SK-N-SH (cell line): Measurements from ENCODE around the gene LENG8. TPM values are rescaled to one million over a fixed set of nuclear protein-coding genes. Genes with fewer than 3 reads are reported as not detected.

Source experiments
- CTCF ChIA-PET: fragments of 300-600, 350-600 bp; formaldehyde crosslinking; extraction: SDS; loops from one replicate; lab custom pipeline; 2021; lab: Yijun Ruan, JAX
- POLR2A ChIA-PET: fragments of 350-600 bp; sonication (Branson Sonifier 250); formaldehyde crosslinking; extraction: SDS; loops from one replicate; lab custom pipeline; 2020; ENCODE audit warnings: antibody characterized with exemption, inconsistent platforms; lab: Yijun Ruan, JAX
- DNase-seq: peaks from one replicate; pipeline ENCODE4 v3.0.0; 2012
- H2AFZ ChIP-seq: fragments of 200-600 bp; sonication (generic); 2 replicates; pipeline ENCODE4 v1.8.1; 2016; ENCODE audit warnings: antibody characterized with exemption, mild to moderate bottlenecking, low read depth
- H3F3A ChIP-seq: fragments of 200-600 bp; sonication (generic); replicated peaks from 2 replicates; pipeline ENCODE3; 2016; ENCODE audit warnings: antibody characterized with exemption, mild to moderate bottlenecking; ENCODE audit not compliant: insufficient read depth
- H3K27ac ChIP-seq, 2 experiments: fragments of 200-500 bp in 1 of 2; fragments of 200-600 bp in 1 of 2; sonication (Bioruptor generic) in 1 of 2; sonication (generic), shearing (Covaris generic) in 1 of 2; 2 replicates each; pipeline versions ENCODE4 v1.5.1 to v1.6.1; 2014 to 2016; ENCODE audit warnings: low read depth in 2 of 2, inconsistent platforms in 1 of 2, low read length in 1 of 2, mild to moderate bottlenecking in 1 of 2, mixed read lengths in 1 of 2
- H3K27me3 ChIP-seq: fragments of 200-600 bp; sonication (generic), shearing (Covaris generic); 2 replicates; pipeline ENCODE4 v1.6.1; 2016; ENCODE audit warnings: mixed run types; ENCODE audit not compliant: insufficient read depth
- H3K36me3 ChIP-seq, 2 experiments: fragments of 200-500 bp in 1 of 2; fragments of 200-600 bp in 1 of 2; sonication (Bioruptor generic) in 1 of 2; sonication (generic) in 1 of 2; replicated peaks in 1 of 2; 2 replicates each; pipeline versions ENCODE3 to v1.5.1; 2014 to 2016; ENCODE audit warnings: low read length in 1 of 2, mild to moderate bottlenecking in 1 of 2; ENCODE audit not compliant: insufficient read depth in 2 of 2, control insufficient read depth in 1 of 2
- H3K4me1 ChIP-seq, 2 experiments: fragments of 200-500 bp in 1 of 2; fragments of 200-600 bp in 1 of 2; sonication (Bioruptor generic) in 1 of 2; sonication (generic), shearing (Covaris generic) in 1 of 2; 2 replicates each; pipeline versions ENCODE4 v1.5.1 to v1.6.1; 2014 to 2016; ENCODE audit warnings: low read depth in 1 of 2, low read length in 1 of 2, mixed run types in 1 of 2; ENCODE audit not compliant: insufficient read depth in 2 of 2, control insufficient read depth in 1 of 2
- H3K4me2 ChIP-seq: fragments of 200-600 bp; sonication (generic), shearing (Covaris generic); 2 replicates; pipeline ENCODE4 v1.6.1; 2017; ENCODE audit warnings: mixed run types
- H3K4me3 ChIP-seq, 2 experiments: fragments of 200-500 bp in 1 of 2; fragments of 200-600 bp in 1 of 2; sonication (Bioruptor generic) in 1 of 2; sonication (generic), shearing (Covaris generic) in 1 of 2; 2 replicates each; pipeline versions ENCODE4 v1.5.1 to v1.8.1; 2014 to 2016; ENCODE audit warnings: low read depth in 2 of 2, inconsistent platforms in 1 of 2, low read length in 1 of 2, mild to moderate bottlenecking in 1 of 2, mixed read lengths in 1 of 2, moderate library complexity in 1 of 2
- H3K79me2 ChIP-seq: fragments of 200-600 bp; sonication (generic); 2 replicates; pipeline ENCODE4 v1.8.1; 2017; ENCODE audit warnings: mild to moderate bottlenecking; ENCODE audit not compliant: insufficient read depth
- H3K9ac ChIP-seq: fragments of 200-600 bp; sonication (generic); 2 replicates; pipeline ENCODE4 v1.6.1; 2017; ENCODE audit warnings: mixed run types
- H3K9me2 ChIP-seq: fragments of 200-600 bp; sonication (generic); 2 replicates; pipeline ENCODE4 v1.6.1; 2017; ENCODE audit warnings: mixed run types
- H3K9me3 ChIP-seq: fragments of 200-600 bp; sonication (generic); 2 replicates; pipeline ENCODE4 v1.6.1; 2017; ENCODE audit warnings: mixed run types, mild to moderate bottlenecking, moderate library complexity
- H4K20me1 ChIP-seq: fragments of 200-600 bp; sonication (generic); 2 replicates; pipeline ENCODE4 v1.6.1; 2017; ENCODE audit warnings: mild to moderate bottlenecking, mixed run types; ENCODE audit not compliant: insufficient read depth
- EP300 ChIP-seq, 2 experiments: IDR thresholded peaks; 2 replicates each; pipeline versions ENCODE4 v1.4.0 to v1.6.1; 2012; ENCODE audit warnings: borderline replicate concordance in 1 of 2, low read depth in 1 of 2, low read length in 1 of 2
- FOSL2 ChIP-seq: IDR thresholded peaks from 2 replicates; pipeline ENCODE4 v1.4.0; 2012; ENCODE audit warnings: low read depth, mild to moderate bottlenecking, moderate library complexity, borderline replicate concordance
- GATA2 ChIP-seq: sonication (generic); formaldehyde crosslinking; IDR thresholded peaks from 2 replicates; pipeline ENCODE4 v1.5.0; 2020; ENCODE audit warnings: mild to moderate bottlenecking, missing genetic modification reagents
- JUND ChIP-seq: IDR thresholded peaks from 2 replicates; pipeline ENCODE4 v1.4.0; 2012
- MXI1 ChIP-seq: IDR thresholded peaks from 2 replicates; pipeline ENCODE4 v1.6.1; 2012; ENCODE audit warnings: mild to moderate bottlenecking, low read depth, low read length, improper control_type of control experiment
- NFIC ChIP-seq: IDR thresholded peaks from 2 replicates; pipeline ENCODE4 v1.4.0; 2012; ENCODE audit warnings: borderline replicate concordance
- NRF1 ChIP-seq: IDR thresholded peaks from 2 replicates; pipeline ENCODE4 v1.6.1; 2012; ENCODE audit warnings: low read depth, mild to moderate bottlenecking, low read length
- POLR2AphosphoS5 ChIP-seq: IDR thresholded peaks from 2 replicates; pipeline ENCODE4 v1.6.1; 2012; ENCODE audit warnings: low read depth, low read length
- TAF1 ChIP-seq: IDR thresholded peaks from 2 replicates; pipeline ENCODE4 v1.6.1; 2012; ENCODE audit warnings: low read depth, mild to moderate bottlenecking, low read length, moderate library complexity, borderline replicate concordance
- TCF12 ChIP-seq: IDR thresholded peaks from 2 replicates; pipeline ENCODE4 v1.4.0; 2012
- WGBS: methylation state at CpG from one replicate; pipeline ENCODE4 v1.1.6; 2017; ENCODE audit warnings: low lambda C conversion rate; 5-methylcytosine and 5-hydroxymethylcytosine counted together
- polyA plus RNA-seq, 3 experiments: library from polyadenylated mRNA; depleted of rRNA; stranded (reverse); fragments of >200 nt; gene quantifications; 2 replicates each; pipeline ENCODE4 v1.2.3, GENCODE V29; 2012
- TF ChIP-seq, protein P1 (sequence below): IDR thresholded peaks from 2 replicates; pipeline ENCODE4 v1.4.0; 2012; ENCODE audit warnings: low read depth
- TF ChIP-seq, protein P2 (sequence below): IDR thresholded peaks from 2 replicates; pipeline ENCODE4 v1.6.1; 2012; ENCODE audit warnings: mild to moderate bottlenecking, low read depth, low read length, moderate library complexity
- TF ChIP-seq, protein P3 (sequence below): IDR thresholded peaks from 2 replicates; pipeline ENCODE4; 2012

LENG8 gene
- polyA plus RNA-seq, 1 of the 3 experiments (the other 2 are of a cell fraction): 84.0 TPM

DNA sequence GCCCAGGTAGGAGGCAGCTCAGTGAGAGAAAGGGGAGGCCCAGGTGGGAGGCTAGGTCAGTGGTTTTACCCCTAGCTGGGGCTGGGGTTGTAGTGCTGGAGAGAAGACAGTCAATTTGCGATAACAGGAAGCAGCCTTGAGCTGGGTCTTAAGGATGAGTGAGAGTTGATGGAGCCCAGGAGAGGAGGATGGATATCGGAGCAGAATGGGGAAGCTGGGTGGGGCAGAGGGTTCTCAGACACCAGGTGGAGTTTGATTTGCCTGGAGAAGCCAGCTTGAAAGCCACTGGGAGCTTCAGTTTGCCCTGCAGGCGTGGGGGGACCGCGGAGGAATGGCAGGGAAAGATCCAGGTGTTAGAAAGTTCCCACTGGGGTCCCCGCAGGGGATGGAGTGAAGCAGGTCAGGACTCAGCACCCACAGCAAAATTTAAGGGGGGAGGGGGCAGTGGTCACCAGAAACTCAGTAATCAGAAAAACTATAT is 24.9 kb downstream of the LENG8 start:
- H3F3A ChIP-seq: peaks cover 17% of the 10 kb centered on the region
- TF ChIP-seq JUND: no peak
- TF ChIP-seq MXI1: no peak
- no peak overlapping the region for H3K4me3 ChIP-seq
- H3K27me3 ChIP-seq: peaks cover 33% of the 10 kb centered on the region
- WGBS: 11% methylated on average over 6 of the region's 6 CpGs
- H3K79me2 ChIP-seq: no peaks in the 10 kb centered on the region
- no peak overlapping the region for H2AFZ ChIP-seq
- H3K9ac ChIP-seq: no peak overlapping the region
- H3K4me2 ChIP-seq: peak overlapping the region; percentile 87
- H3K9me2 ChIP-seq: no peaks in the 10 kb centered on the region
- no peaks in the 10 kb centered on the region for H3K36me3 ChIP-seq
- POLR2A ChIA-PET: no interaction called here
- no peaks in the 10 kb centered on the region; a peak in 1 of 4 replicates for H3K4me1 ChIP-seq
- CTCF ChIA-PET: no interaction called here
- H3K9me3 ChIP-seq: no peaks in the 10 kb centered on the region
- DNase-seq: no peak
- no peak overlapping the region for H3K27ac ChIP-seq
- H4K20me1 ChIP-seq: no peaks in the 10 kb centered on the region

DNA sequence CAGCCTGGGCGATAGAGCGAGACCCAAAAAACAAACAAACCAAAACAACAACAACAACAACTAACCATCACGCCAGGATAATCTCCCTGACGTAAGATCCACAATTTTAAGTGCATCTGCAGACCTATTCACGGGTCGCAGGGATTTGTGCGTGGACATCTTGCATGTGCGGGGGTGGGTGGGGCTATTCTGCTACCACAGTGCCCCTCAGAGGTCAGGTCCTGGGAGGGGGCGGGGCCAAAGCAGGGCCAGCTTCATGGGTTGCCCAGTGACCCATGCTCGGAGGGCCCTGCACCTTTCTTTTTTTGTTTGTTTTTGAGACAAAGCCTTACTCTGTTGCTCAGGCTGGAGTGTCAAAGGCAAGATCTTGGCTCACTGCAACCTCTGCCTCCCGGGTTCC is 26.7 kb downstream of the LENG8 start:
- Histone ChIP-seq H3K4me1 (no peaks in the 10 kb centered on the region; a peak in 1 of 4 replicates), H3K79me2 (no peaks in the 10 kb centered on the region), H3K36me3 (no peaks in the 10 kb centered on the region), H3K27me3 (peaks cover 45% of the 10 kb centered on the region), H3K4me3 (no peak overlapping the region), H3F3A (peaks cover 22% of the 10 kb centered on the region), H3K27ac (no peak overlapping the region), H4K20me1 (no peaks in the 10 kb centered on the region), H3K4me2 (no peak overlapping the region), H3K9me2 (no peaks in the 10 kb centered on the region), H3K9me3 (no peaks in the 10 kb centered on the region), H3K9ac (no peak overlapping the region), H2AFZ (no peak overlapping the region)
- TF ChIP-seq TAF1 (no peak), GATA2 (no peak), FOSL2 (no peak), NFIC (no peak), POLR2AphosphoS5 (no peak), TCF12 (no peak), EP300 (IDR thresholded peaks at IDR 0.05; ENCODE audit: borderline replicate concordance in 1 of 2, low read depth in 1 of 2, low read length in 1 of 2) (no peak), NRF1 (no peak)
- TF ChIP-seq, protein P1, sequence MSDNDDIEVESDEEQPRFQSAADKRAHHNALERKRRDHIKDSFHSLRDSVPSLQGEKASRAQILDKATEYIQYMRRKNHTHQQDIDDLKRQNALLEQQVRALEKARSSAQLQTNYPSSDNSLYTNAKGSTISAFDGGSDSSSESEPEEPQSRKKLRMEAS: no peak
- TF ChIP-seq, protein P2, sequence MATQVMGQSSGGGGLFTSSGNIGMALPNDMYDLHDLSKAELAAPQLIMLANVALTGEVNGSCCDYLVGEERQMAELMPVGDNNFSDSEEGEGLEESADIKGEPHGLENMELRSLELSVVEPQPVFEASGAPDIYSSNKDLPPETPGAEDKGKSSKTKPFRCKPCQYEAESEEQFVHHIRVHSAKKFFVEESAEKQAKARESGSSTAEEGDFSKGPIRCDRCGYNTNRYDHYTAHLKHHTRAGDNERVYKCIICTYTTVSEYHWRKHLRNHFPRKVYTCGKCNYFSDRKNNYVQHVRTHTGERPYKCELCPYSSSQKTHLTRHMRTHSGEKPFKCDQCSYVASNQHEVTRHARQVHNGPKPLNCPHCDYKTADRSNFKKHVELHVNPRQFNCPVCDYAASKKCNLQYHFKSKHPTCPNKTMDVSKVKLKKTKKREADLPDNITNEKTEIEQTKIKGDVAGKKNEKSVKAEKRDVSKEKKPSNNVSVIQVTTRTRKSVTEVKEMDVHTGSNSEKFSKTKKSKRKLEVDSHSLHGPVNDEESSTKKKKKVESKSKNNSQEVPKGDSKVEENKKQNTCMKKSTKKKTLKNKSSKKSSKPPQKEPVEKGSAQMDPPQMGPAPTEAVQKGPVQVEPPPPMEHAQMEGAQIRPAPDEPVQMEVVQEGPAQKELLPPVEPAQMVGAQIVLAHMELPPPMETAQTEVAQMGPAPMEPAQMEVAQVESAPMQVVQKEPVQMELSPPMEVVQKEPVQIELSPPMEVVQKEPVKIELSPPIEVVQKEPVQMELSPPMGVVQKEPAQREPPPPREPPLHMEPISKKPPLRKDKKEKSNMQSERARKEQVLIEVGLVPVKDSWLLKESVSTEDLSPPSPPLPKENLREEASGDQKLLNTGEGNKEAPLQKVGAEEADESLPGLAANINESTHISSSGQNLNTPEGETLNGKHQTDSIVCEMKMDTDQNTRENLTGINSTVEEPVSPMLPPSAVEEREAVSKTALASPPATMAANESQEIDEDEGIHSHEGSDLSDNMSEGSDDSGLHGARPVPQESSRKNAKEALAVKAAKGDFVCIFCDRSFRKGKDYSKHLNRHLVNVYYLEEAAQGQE: no peak
- TF ChIP-seq, protein P3, sequence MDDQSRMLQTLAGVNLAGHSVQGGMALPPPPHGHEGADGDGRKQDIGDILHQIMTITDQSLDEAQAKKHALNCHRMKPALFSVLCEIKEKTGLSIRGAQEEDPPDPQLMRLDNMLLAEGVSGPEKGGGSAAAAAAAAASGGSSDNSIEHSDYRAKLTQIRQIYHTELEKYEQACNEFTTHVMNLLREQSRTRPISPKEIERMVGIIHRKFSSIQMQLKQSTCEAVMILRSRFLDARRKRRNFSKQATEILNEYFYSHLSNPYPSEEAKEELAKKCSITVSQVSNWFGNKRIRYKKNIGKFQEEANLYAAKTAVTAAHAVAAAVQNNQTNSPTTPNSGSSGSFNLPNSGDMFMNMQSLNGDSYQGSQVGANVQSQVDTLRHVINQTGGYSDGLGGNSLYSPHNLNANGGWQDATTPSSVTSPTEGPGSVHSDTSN: no peak
- ChIA-PET CTCF (no interaction called here), POLR2A (no interaction called here)
- 23% methylated on average over 8 of the region's 11 CpGs for WGBS
- DNase-seq: no peak
